ENCODE data around the gene OR52I2.

The OR52I2 gene

DNA sequence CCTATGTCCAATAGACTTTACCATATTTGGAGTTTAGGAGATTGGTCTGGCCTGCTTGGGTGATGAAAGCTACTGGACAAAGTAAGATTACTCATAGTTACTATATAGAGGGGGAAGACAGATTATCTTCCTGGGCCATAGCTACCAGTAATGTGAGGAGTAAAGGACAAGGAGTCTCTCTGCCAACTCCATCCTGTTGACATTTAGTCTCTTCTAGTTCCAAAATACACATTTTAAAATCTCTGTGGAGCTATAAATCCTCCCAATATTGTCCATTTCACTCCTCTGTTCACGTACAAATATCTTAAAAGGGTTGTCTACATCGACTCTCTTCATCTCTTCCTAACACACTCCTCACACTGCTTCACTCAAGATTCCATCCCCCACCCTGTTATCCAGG, 54.6 kb downstream of the OR52I2 start:
- no peak for TF ChIP-seq GATA3 (IDR thresholded peaks at IDR 0.05; ENCODE audit: low read depth, low read length)
- no peak for TF ChIP-seq GATA2 (IDR thresholded peaks at IDR 0.05; ENCODE audit: low read depth, low read length)

DNA sequence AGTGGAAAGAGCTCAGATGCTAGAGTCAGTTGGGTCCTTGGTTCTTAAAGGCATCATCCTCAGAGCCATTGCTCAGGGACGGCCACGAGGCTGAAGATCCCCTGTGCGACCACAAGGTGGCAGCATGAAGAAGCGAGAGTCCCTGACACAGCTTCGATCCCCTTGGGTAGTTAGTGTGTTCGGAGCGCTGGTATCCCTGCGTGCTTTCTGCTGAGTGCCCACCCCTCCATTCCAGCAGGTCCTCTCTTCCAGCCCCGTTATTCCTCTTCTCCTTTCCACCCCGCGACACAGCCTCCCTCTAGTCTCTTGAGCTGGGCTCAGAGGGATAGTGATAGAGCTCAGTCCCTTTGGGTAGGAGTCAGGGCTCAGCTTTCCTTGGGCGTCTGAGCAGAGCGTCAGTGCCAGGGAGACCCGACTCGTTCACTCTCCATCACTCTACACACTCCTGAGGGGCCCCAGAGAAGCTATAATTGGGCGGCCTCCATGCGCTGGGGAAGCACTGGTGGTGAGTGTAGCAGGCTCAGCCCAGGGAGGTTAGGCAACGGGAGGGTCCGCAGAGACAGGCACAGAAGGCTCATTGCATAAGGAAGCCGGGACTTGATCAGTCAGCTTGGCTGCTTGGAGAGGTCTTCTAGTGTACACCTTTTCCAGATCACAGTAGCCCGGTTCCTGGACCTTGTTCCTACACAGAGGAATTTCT, 55.6 kb downstream of the OR52I2 start, which contains the start of gene OR51D1:
OR51D1 (plus strand) TSS at position 516 of the 700 bp plus-strand sequence. CDS start 2,314 bp downstream, outside the sequence.
- no peak for TF ChIP-seq GATA2 (IDR thresholded peaks at IDR 0.05; ENCODE audit: low read depth, low read length)
- no peak for TF ChIP-seq GATA3 (IDR thresholded peaks at IDR 0.05; ENCODE audit: low read depth, low read length)

DNA sequence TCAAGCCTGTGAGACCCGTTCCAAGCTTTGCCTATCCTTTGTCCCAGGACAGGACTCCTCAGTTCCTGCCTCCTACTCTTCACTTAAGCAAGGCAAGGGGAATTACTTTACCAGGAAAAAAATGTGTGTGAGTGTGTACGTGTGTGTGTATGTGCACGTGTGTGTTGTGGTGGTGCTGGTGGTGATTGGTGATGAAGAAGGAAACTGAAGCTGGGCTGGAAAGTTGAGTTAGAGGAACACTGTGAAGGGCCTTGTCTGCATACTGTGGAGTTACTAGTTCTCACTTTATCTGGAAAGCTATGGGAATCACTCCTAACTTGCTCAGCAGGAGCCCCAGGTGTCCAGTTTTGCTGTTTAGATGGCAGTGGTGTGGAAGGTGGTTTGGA, 56.1 kb downstream of the OR52I2 start:
- TF ChIP-seq GATA3 (IDR thresholded peaks at IDR 0.05; ENCODE audit: low read depth, low read length) (no peak), GATA2 (IDR thresholded peaks at IDR 0.05; ENCODE audit: low read depth, low read length) (no peak)

DNA sequence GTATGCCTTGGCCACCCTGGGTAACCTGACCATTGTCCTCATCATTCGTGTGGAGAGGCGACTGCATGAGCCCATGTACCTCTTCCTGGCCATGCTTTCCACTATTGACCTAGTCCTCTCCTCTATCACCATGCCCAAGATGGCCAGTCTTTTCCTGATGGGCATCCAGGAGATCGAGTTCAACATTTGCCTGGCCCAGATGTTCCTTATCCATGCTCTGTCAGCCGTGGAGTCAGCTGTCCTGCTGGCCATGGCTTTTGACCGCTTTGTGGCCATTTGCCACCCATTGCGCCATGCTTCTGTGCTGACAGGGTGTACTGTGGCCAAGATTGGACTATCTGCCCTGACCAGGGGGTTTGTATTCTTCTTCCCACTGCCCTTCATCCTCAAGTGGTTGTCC, 58.4 kb downstream of the OR52I2 start:
- TF ChIP-seq GATA2 (IDR thresholded peaks at IDR 0.05; ENCODE audit: low read depth, low read length) (no peak), GATA3 (IDR thresholded peaks at IDR 0.05; ENCODE audit: low read depth, low read length) (no peak)

DNA sequence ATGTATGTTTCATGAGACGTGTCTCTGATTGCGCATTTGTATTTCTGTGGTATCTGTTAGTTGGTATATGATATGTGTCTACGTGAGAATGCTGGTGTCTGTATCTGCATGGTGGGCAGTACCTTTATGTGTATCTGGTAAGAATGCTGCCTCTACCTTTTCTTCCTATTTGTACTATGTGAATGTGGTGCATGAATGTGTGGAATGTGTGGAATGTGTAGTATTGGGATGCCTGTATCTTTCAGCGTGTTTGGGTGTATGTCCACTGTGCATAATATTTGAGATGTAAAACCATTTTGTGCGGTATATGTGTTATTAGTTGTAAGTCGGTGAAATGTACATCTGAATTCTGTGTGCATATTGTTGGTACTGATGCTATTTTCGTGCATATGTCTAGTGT, 60.0 kb downstream of the OR52I2 start:
- TF ChIP-seq GATA2 (IDR thresholded peaks at IDR 0.05; ENCODE audit: low read depth, low read length): no peak
- no peak for TF ChIP-seq GATA3 (IDR thresholded peaks at IDR 0.05; ENCODE audit: low read depth, low read length)

DNA sequence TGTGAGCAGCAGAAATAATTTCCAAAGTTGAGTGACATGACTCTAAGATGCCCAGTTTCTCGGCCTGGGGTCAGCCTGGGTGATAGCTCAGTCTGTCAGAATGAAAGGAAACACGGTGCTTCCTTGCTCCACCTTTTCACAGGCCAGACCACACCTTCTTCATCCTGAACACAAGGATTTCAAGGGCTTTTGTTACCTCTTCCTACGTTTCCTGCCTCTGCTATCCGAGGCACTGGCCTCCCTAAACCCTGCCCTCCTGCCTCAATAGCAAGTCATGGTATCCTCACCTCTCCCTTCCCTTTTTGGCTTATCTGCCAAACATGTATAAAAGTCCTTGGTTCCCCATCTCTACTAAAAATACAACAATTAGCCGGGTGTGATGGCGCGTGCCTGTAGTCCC, 60.5 kb downstream of the OR52I2 start:
- TF ChIP-seq GATA2 (IDR thresholded peaks at IDR 0.05; ENCODE audit: low read depth, low read length) (no peak), GATA3 (IDR thresholded peaks at IDR 0.05; ENCODE audit: low read depth, low read length) (no peak)
